A549 (cell line): ENCODE data around the gene NR3C2.

Source experiments
- CTCF ChIP-seq: fragments of >200 bp; sonication (Bioruptor Twin); formaldehyde crosslinking; IDR thresholded peaks from 3 replicates; pipeline ENCODE4 v1.5.1; 2016
- EP300 ChIP-seq, 2 experiments: fragments of >200 bp; sonication (Bioruptor Twin); formaldehyde crosslinking; IDR thresholded peaks; 2 replicates in 1 of 2; 3 replicates in 1 of 2; pipeline ENCODE4 v1.6.1; 2016 to 2017
- GATA3 ChIP-seq: IDR thresholded peaks from 2 replicates; pipeline ENCODE4 v1.6.1; 2012; ENCODE audit warnings: borderline replicate concordance
- HOXB13 ChIP-seq: fragments of 250-450 bp; sonication (Bioruptor Pico); IDR thresholded peaks from 2 replicates; pipeline ENCODE4 v1.5.0; 2020; ENCODE audit warnings: low read depth, mild to moderate bottlenecking, moderate library complexity
- MAFK ChIP-seq: fragments of 450-650 bp; IDR thresholded peaks from 2 replicates; pipeline ENCODE4 v1.6.1; 2014; ENCODE audit not compliant: partially characterized antibody
- PBX3 ChIP-seq: IDR thresholded peaks from 2 replicates; pipeline ENCODE4 v1.6.1; 2012
- POLR2A ChIP-seq: IDR thresholded peaks from 2 replicates; pipeline ENCODE4 v1.6.1; 2012; ENCODE audit warnings: mild to moderate bottlenecking, low read length
- RAD21 ChIP-seq, 2 experiments: fragments of >200 bp in 1 of 2; sonication (Bioruptor Twin) in 1 of 2; formaldehyde crosslinking in 1 of 2; IDR thresholded peaks in 1 of 2; conservative IDR thresholded peaks in 1 of 2; 2 replicates in 1 of 2; 3 replicates in 1 of 2; pipeline ENCODE4 v1.6.1; 2012 to 2018; ENCODE audit warnings: inconsistent platforms in 1 of 2
- RARB ChIP-seq: fragments of 250-450 bp; sonication (Bioruptor Pico); IDR thresholded peaks from 2 replicates; pipeline ENCODE4 v1.8.0; 2021; ENCODE audit warnings: mild to moderate bottlenecking, moderate library complexity
- RCOR1 ChIP-seq: fragments of 150-350 bp; IDR thresholded peaks from 2 replicates; pipeline ENCODE4 v1.6.1; 2014; ENCODE audit warnings: antibody characterized with exemption, low read length, low read depth
- SMC3 ChIP-seq: fragments of >200 bp; sonication (Bioruptor Twin); formaldehyde crosslinking; IDR thresholded peaks from 3 replicates; pipeline ENCODE4 v1.6.1; 2018; ENCODE audit warnings: inconsistent platforms
- SREBF2 ChIP-seq: fragments of 450-650 bp; IDR thresholded peaks from 2 replicates; pipeline ENCODE4 v1.6.1; 2014; ENCODE audit warnings: mild to moderate bottlenecking, moderate library complexity
- TP53 ChIP-seq: fragments of 250-450 bp; sonication (Bioruptor Pico); IDR thresholded peaks from 2 replicates; pipeline ENCODE4 v1.5.0; 2021; ENCODE audit warnings: mild to moderate bottlenecking, moderate library complexity
- TF ChIP-seq, protein P1 (sequence below): fragments of 450-650 bp; IDR thresholded peaks from 2 replicates; pipeline ENCODE4 v1.6.1; 2014; ENCODE audit warnings: antibody characterized with exemption

DNA sequence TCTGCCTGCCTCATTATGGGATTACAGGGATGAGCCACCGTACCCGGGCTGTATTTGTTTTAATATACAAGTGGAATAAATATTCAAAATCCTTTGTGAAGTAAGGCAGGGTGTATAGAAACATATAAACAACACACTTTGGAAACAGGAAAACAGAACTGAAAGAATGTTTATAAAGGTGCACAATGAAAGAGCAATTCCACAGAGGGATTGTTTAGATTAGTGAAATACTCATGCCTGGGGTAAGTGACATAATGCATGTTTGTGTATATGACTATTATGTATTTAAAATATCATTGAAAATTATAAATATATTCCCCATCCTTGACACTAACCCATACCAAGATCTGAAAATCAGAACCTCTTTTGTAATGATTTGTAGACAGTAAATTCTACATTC, 45.0 kb upstream of the NR3C2 start:
- TF ChIP-seq SMC3, result no peak
- TF ChIP-seq SREBF2, result no peak
- no peak for TF ChIP-seq PBX3
- TF ChIP-seq POLR2A, result no peak
- no peak for TF ChIP-seq MAFK
- TF ChIP-seq CTCF, result no peak
- no peak for TF ChIP-seq EP300 (IDR thresholded peaks at IDR 0.05)
- TF ChIP-seq RARB (CRISPR knock-in tag), result no peak
- no peak for TF ChIP-seq GATA3
- no peak for TF ChIP-seq HOXB13 (CRISPR knock-in tag)
- TF ChIP-seq RCOR1, result no peak
- no peak for TF ChIP-seq TP53 (CRISPR knock-in tag)
- TF ChIP-seq, protein P1, sequence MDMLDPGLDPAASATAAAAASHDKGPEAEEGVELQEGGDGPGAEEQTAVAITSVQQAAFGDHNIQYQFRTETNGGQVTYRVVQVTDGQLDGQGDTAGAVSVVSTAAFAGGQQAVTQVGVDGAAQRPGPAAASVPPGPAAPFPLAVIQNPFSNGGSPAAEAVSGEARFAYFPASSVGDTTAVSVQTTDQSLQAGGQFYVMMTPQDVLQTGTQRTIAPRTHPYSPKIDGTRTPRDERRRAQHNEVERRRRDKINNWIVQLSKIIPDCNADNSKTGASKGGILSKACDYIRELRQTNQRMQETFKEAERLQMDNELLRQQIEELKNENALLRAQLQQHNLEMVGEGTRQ, result no peak
- TF ChIP-seq RAD21 (conservative IDR thresholded peaks at IDR 0.05 in 1 of 2, IDR thresholded peaks at IDR 0.05 in 1 of 2), result no peak
